HG02852 (cell line): ENCODE measurements around the gene AP2A1.

Source experiments
- ATAC-seq: cut with Tn5 transposase; IDR thresholded peaks from one replicate; pipeline ENCODE4 v1.9.1; 2021; ENCODE audit warnings: mild to moderate bottlenecking, moderate library complexity; ENCODE audit not compliant: unreplicated experiment

AP2A1 gene

GRCh38 chr19:49764341-49764740 lies 2.5 kb upstream of the AP2A1 start:
- ATAC-seq: no peak

GRCh38 chr19:49766007-49766929 lies 533 bp upstream of the AP2A1 start:
- ATAC-seq: peak; percentile 89

GRCh38 chr19:49767381-49767780 lies 580 bp downstream of the AP2A1 start:
- ATAC-seq: no peak

- no peak for ATAC-seq
These were observed 1.3 kb downstream of the AP2A1 start for GRCh38 chr19:49767967-49768581.

- ATAC-seq: no peak
These were observed 3.7 kb downstream of the AP2A1 start for GRCh38 chr19:49770529-49770928.

- ATAC-seq: no peak
These were observed 4.9 kb downstream of the AP2A1 start for GRCh38 chr19:49771674-49772139.

- no peak for ATAC-seq
These were observed 6.1 kb downstream of the AP2A1 start for GRCh38 chr19:49772850-49773432.

GRCh38 chr19:49773663-49774350 lies 7.0 kb downstream of the AP2A1 start:
- no peak for ATAC-seq

- ATAC-seq: no peak
These were observed 8.2 kb downstream of the AP2A1 start for GRCh38 chr19:49774969-49775368.

GRCh38 chr19:49775742-49776370 lies 9.1 kb downstream of the AP2A1 start:
- ATAC-seq: no peak

- ATAC-seq: no peak
These were observed 9.6 kb downstream of the AP2A1 start for GRCh38 chr19:49776371-49776764.

- no peak for ATAC-seq
These were observed 13.1 kb downstream of the AP2A1 start for GRCh38 chr19:49779731-49780555.

GRCh38 chr19:49780861-49781260 lies 14.1 kb downstream of the AP2A1 start:
- no peak for ATAC-seq

GRCh38 chr19:49781394-49781793 lies 14.6 kb downstream of the AP2A1 start:
- no peak for ATAC-seq

GRCh38 chr19:49782515-49782914 lies 15.7 kb downstream of the AP2A1 start:
- no peak for ATAC-seq

GRCh38 chr19:49786376-49786820 lies 19.6 kb downstream of the AP2A1 start:
- no peak for ATAC-seq

GRCh38 chr19:49787746-49788145 lies 20.9 kb downstream of the AP2A1 start:
- ATAC-seq: no peak

- ATAC-seq: no peak
These were observed 22.1 kb downstream of the AP2A1 start for GRCh38 chr19:49788857-49789256.

GRCh38 chr19:49790866-49791265 lies 24.1 kb downstream of the AP2A1 start:
- ATAC-seq: no peak
